GM21825 (cell line): Measurements from ENCODE around the gene DUSP3.

Experiments
- ATAC-seq: cut with Tn5 transposase; IDR thresholded peaks from one replicate; pipeline ENCODE4 v1.9.1; 2021; ENCODE audit warnings: mild to moderate bottlenecking, moderate library complexity; ENCODE audit not compliant: unreplicated experiment

Gene DUSP3

DNA sequence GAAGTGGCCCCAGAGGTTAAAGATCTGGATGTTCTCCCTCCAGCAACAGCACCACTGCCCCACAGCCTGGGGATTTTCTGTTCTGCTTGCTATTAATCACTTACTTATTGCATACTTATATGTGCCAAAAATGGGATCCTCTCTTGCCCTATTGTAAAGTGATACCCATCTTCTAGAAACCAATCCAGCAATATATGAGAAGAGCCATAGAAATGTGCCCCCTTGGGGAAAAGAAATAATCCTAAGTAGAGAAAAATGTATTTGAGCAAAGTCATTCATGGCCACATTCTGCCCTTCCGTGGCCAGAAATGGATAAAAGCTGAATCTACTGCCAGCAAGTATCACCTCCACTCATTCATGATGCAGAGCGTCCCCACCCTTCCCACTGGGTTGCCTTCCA, 41.1 kb downstream of the DUSP3 start:
- ATAC-seq: no peak

DNA sequence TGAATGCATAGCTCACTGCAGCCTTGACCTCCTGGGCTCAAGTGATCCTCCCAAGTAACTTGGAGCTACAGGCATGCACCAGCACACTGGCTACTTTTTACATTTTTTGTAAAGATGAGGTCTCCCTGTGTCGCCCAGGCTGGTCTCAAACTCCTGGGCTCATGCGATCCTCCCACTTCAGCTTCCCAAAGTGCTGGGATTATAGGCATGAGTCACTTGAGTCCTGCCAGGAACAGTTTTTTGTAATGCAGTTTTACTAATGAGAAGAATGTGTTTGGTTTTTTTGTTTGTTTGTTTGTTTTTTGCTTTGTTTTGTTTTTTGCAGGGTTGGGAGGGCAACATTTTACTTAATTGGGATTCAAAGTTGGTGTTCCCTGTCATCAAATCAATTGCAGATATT, 42.4 kb downstream of the DUSP3 start:
- ATAC-seq: no peak

DNA sequence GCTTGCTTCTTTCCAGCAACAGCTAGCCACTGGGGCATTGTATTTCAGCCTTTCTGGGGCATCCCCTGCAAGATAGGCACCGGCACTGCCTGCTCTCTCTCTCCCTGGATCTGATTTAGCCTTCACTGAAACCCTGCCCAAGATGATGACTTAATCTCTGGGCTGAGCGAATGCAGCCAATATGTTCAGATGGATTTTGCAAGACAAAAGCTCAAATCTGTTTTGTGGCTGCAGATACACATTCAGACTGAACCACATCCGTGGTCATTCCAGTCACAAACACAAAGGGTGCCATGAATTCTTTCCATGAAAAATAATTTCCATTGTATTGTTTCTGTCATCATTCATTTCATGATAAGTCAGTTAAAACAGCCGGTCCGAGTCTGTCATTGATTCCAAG, 44.4 kb downstream of the DUSP3 start:
- ATAC-seq: no peak

DNA sequence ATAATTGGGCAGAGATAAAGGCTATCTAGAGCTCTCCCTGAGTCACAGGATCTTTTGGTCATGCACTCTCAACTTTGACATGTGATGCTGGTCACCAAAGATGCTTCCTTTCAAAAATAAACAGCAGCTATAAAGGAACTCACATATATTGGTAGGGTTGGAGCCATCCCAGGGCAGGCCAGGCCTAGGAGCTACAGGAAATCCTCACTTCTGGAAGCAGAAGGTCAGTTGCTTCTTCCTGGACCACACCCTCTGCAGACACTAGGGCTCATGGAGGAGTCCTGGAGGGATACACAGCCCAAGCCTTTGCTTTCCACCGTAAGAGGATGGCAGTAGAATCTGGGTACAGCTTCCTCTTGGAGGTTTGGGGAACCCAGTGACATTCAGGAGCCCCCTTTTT, 44.8 kb downstream of the DUSP3 start:
- ATAC-seq: no peak

DNA sequence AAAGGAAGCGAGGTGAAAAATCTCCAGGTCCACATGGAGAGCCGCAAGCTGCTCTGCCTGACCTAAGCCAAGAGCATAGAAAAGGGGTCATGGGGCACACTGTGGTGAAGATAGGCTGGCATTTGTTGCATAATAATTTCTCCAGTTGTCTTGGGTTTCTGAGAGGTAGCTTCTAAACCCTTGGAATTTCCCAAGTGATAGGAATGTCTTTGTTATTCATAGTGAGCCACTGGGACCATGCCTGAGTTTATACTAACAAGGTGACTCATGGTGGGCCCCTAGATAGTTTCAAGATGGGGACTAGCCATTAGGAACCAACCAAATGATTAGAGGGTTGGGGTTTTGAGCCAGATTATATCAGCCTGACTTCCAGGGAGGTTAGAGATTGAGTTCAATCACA, 45.8 kb downstream of the DUSP3 start:
- ATAC-seq: no peak

DNA sequence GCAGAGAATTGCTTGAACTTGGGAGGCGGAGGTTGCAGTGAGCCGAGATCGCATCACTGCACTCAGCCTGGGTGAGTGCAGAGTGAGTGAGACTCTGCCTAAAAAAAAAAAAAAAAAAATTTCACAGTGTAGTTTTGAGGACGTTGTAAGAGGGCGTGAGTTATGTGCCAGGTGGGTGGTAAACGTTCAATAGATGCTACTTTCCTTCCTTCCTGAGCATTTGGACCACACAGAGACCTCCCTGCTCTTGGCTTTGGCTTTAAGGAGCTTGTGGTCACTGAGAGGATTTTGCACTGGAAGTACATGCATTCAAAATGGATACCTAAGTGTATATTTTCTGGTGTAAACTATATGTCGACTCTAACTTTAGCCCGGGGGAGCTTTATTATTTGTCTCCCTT, 50.7 kb downstream of the DUSP3 start:
- ATAC-seq: no peak

DNA sequence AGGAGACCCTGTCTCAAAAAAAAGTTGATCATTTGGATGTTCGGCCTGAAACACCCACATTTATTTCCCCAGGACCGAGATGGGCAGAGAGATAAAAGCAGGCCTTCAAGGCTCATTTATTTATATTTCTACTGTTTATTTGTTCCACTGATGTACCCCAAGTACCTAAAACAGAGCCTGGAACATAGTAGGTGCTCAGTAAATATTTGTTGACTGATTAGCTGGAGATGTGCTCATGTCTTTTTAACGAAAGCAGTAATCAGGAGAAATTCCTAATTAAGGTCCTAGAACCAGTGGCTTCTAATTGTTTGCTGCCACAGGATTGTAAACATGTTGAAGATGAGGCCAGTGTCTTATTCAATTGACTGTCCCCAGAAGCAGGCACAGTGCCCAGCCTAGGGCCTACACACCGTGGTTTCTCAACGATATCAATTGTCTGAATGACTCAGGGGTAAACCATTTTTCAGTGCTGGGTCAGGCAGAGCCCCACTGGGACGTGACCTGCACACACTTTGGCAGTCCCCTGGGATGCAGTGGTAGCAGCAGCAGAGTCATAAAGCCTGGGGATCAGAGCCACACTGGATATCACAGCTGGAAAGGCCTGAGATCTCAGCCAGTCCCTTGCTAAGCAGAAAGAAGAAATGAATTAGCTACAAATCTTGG, 54.9 kb downstream of the DUSP3 start:
- no peak for ATAC-seq

DNA sequence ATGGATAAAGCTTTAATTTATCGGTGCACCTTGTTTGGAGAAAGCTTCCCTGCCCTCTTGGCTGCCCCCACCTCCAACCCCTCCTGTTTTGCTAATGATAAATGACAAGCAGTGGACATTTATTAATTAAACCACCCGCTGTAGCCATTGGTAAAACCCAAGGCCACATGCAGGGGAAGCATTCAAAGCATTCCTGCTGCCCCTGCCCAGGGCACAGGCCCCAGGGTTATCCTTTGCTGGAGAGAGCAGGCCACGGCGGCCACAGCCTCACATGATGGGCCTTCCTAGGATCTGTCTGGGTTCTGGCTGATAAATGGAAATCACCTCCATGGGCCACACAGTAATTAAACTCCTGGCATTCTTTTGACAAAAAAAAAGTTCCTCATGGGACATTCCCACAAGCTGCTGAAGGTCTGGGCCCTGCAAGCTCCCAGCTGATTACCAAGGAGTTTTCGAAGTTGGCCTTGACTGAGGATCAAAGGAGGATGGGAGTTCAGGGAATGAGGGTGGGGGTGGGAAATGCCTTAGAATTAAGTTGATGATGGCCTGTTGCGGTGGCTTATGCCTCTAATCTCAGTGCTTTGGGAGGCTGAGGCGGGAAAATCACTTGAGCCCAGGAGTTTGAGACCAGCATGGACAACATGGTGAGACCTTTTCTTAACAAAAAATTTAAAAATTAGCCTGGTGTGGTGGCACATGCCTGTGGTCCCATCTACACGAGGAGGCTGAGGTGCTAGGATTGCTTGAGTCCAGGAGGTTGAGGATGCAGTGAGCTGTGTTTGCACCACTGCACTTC, 55.7 kb downstream of the DUSP3 start:
- ATAC-seq: no peak

DNA sequence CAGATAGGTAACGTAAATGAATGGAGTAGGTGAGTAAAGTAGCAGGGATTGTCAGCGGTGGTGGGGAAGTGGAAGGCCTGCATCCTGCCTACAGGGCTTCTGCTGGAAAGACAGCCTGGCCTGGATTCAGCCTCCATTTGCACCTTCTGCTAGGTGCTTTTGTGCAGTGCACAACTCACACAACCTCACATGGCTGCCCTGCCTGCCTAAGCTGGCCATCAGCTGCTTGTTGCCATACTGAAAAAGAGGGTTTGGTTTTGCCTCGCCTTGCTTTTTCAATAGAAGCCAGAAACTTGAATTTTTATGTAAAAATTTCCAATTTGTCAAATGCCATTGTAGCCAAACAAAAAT, 56.5 kb downstream of the DUSP3 start:
- ATAC-seq: no peak

DNA sequence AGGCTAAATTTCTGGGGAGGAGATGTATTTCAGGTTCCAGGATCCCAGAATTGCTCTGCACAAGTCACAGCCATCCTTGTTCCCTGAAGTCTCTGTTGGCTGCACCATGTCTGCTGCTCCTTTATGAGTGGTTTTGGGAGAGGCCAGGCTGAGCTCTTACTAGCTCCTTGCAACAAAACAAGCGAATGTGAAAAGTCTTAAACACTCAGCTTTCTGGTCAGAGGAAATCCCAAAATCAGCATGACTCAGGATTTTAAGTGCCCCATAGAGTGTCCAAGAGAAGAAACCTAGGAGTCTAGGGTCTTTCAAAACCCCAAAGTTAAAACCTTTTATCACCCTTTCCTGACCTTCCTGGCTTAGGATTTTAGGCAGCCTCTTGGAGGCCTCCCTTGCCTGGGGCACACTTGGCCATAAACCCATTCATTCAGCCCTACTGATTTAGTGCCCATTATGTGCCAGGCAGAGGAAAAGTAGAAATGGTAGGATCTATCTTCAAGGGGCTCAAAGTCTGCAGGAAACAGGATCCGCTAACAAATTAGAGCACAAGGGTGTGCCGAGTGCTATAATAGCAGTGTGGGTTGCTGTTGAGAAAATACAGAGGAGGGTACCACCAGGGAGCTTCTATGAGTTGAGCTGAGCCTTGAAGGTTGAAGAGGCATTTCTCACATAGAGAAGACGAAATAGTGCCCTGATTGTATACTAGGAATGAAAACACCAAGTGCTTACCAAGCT, 57.1 kb downstream of the DUSP3 start:
- no peak for ATAC-seq

DNA sequence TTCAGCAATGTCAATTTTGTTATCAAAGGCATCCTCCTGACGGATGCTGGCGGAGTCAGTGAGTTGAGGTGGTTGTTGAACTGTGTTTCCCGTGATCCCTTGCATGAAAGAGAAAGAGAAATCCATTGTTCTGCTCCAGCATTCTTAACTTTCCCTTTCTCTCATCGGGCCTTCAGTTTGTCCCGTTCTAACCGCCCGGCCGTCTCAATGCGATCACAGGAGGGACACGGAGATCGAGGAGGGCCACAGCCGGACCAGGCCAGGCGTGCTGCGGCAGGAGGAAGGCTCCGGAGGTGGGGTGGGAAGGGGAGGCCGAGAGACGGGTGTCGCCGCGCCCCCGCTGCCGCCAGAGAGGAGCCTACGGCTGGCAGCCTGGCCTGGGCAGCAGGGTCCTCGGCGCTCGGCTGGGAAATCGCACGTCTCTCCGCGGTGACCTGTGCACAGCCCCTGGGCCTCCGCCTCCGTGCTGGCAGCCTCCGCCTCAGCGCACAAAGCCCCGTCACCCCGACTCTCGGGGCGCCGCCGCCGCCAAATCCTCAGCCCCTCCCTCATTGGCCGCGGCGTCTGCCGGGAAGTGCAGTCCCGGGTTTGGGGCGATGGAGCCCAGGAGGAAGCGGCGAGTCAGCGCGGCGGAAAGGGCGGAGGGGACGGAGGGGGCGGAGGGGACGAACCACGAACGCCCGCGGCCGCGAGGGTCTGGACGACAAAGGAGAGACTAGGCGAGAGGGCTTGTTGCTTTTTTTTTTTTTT, 58.3 kb downstream of the DUSP3 start:
- no peak for ATAC-seq

DNA sequence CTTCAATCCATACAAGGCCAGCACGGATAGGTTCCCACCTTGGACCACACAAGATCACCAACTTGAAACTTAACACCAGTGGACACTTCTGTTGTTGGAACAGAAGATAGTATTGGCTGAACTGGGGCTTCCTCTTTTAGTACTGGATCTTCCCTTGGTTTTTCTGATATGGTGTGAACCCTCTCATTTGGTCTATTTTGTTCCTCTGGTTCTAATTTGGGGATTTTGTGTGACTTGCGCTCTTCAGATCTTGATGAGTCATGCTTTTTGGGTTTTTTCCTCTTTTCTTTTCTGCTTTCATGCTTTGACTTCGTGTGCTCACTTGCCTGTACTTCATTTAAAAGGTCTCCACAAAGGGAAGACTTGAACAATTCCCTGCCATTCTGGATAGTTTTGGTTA, 59.2 kb downstream of the DUSP3 start:
- no peak for ATAC-seq

DNA sequence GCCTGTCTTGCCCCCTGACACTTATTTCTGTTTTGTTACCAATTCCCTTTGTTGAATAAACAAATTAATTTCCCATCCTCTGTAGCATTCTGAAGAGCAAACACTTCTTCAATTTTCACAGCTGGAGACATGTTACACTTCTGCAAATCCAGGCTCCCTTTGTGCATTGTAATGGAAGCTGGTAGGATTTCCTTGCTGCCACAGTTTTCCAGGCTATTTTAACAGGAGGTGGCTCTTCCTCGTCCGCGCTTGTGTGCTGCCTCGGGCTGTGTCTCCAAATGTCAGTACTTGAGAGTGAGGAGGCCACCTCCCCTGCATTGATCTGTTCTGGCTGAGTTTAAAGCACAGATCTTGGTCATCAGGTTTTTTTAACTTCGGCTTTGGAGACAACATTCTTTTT, 60.2 kb downstream of the DUSP3 start:
- ATAC-seq: no peak

DNA sequence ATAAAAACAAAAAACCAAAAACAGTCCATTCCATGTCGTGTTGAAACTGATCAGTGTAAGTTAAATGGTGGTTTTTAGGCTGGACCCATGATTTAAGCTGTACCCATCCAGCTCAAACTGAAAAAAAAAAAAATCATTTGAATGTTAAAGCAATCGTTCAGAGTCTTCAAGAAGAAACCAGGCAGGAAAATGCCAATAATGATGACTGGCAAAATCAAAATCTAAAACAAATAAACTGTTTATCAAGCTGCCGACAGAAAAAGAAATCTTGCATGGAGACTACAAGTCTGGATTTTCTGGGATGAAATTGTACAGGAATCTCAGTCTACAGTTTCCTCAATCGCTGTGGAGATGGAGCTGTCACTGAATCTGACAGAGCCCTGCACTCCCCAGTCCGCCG, 60.9 kb downstream of the DUSP3 start:
- ATAC-seq: no peak
